ENCODE measurements around the gene AKAP7. TPM values are rescaled to one million over a fixed set of nuclear protein-coding genes. Genes with fewer than 3 reads are reported as not detected.

AKAP7 gene
- polyA plus RNA-seq, 12 donors: 12.6 to 46.6 (median 15.2) TPM; not detected in 1

Other genes starting within 250 kb of the AKAP7 start
- gene EPB41L2, start 72.2 kb upstream of the AKAP7 start, polyA plus RNA-seq (ENCODE audit: insufficient read length in 12 of 12): 100 to 1,000 TPM in 11 of 12 donors, not detected in 1; 165 to 362 (median 233) TPM